GM12891 (cell line): ENCODE data around the gene MACIR. TPM values are rescaled to one million over a fixed set of nuclear protein-coding genes. Genes with fewer than 3 reads are reported as not detected.
"Not testable (repeated sequence)": the region's sequence is repeated elsewhere in the genome, so short reads cannot be mapped to it uniquely, and the experiment has no call there.

Source experiments
- DNase-seq: peaks from one replicate; pipeline ENCODE4 v3.0.0; 2011; ENCODE audit warnings: low spot score; ENCODE audit not compliant: insufficient read length
- FAIRE-seq: peaks from 2 replicates; lab custom pipeline; 2011; peaks lifted over from hg19 to GRCh38; lab: Jason Lieb, UNC
- PAX5 ChIP-seq: IDR thresholded peaks from 2 replicates; pipeline ENCODE4 v1.6.1; 2011; ENCODE audit warnings: low read length, moderate library complexity, mild to moderate bottlenecking; ENCODE audit not compliant: insufficient read depth, severe bottlenecking
- POLR2A ChIP-seq: IDR thresholded peaks from 2 replicates; pipeline ENCODE4 v1.6.1; 2011; ENCODE audit warnings: low read depth, low read length, control low read depth
- POLR2AphosphoS5 ChIP-seq: IDR thresholded peaks from 2 replicates; pipeline ENCODE4 v1.6.1; 2011; ENCODE audit warnings: low read depth, low read length, control low read depth
- POU2F2 ChIP-seq: IDR thresholded peaks from 2 replicates; pipeline ENCODE4 v1.6.1; 2011; ENCODE audit warnings: low read depth, mild to moderate bottlenecking, control low read depth, low read length, moderate library complexity
- SPI1 ChIP-seq: IDR thresholded peaks from 2 replicates; pipeline ENCODE4 v1.6.1; 2011; ENCODE audit warnings: low read depth, low read length, control low read depth
- TAF1 ChIP-seq: IDR thresholded peaks from 2 replicates; pipeline ENCODE4 v1.6.1; 2011; ENCODE audit warnings: low read depth, low read length, control low read depth
- polyA plus RNA-seq: library from polyadenylated mRNA; unstranded; fragments of >200 nt; gene quantifications from one replicate; pipeline ENCODE4 v1.2.1, GENCODE V29; 2012; ENCODE audit warnings: low read depth, missing spikeins, inconsistent platforms; ENCODE audit not compliant: missing spikeins

Gene MACIR
- 1.6 TPM for polyA plus RNA-seq

DNA sequence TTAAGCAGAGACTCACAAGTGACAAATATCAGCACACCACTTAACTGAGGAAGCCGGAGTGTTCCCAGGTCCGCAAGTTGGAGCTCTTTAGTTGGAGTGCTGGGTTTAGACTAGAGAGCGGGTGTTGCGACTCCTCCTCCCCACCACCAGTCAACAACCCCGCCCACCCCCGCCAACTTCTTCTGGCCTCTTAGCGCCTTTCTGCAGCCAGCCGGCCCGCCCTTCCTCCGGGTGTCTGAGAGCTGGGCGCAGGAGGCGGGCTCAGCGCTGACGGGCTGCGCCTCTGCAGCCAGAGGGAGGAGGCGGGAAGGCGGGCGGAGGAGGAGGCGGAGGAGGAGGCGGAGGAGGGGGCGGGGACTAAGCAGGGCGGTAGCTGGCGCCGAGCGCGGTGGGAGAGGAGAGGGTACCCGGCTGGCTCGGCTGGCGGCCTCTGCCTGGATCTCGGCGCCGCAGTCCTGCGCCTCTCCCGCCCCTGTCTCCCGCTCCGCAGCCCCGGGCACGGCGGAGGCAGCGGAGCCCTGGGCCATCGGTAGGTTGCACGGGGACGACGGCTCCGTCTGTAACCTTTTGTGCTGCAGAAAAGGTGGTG is at the start of gene MACIR:
TSS of gene MACIR (plus strand) at position 396 of the 589 bp plus-strand sequence. CDS start 17,157 bp downstream, outside the sequence.
- DNase-seq, result peak; percentile 72
- peak; percentile 98 for FAIRE-seq
- no peak for TF ChIP-seq PAX5
- 0 out of 2 replicates have a peak, but pooled peaks have one; percentile 17 for TF ChIP-seq POU2F2
- TF ChIP-seq POLR2AphosphoS5, result no peak

DNA sequence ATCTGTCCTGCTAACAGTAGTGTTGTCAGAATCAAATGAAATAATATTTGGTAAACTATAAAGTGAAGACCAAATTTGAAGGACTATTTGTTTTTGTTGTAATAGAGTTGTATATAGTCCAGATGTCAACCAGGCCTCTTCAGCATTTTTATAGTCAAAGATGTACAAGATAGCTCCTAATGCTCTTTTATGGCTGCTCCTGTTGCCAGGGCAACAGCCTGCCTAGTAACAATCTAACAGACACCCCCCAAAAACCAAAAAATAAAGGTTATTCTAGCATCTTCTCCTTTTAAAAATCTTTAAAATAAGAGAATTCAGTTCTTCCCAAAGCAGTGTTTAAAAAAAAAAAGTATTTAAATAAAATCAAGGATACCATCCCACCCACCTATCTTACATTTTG is 49.5 kb upstream of the MACIR start:
- DNase-seq (no peak), FAIRE-seq (no peak)
- TF ChIP-seq PAX5 (no peak), POU2F2 (no peak), POLR2AphosphoS5 (no peak), TAF1 (no peak), POLR2A (no peak), SPI1 (no peak)

DNA sequence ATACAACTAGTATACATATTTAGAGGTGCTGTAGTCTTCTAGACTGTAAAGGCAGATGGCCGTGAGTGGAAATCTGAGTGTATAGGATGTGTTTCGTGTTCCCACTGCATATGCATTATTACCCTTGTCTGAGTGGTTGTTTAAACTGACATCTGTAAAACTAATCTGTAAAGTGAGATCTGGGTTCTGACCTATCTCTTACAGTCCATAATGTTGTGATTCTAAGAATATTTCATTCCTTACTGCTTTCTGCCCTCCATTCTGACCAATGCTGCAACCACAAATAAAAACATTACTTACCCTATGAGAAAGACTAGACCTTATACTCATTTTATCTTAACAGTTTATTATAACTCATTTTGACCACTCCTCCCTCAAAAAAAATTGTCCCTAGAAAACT is 47.6 kb upstream of the MACIR start:
- FAIRE-seq, result no peak
- TF ChIP-seq TAF1 (no peak), POLR2A (no peak), SPI1 (no peak), POU2F2 (no peak), POLR2AphosphoS5 (no peak), PAX5 (no peak)

GRCh38 chr5:103211576-103212561 is 46.7 kb upstream of the MACIR start:
- FAIRE-seq (peak; percentile 16), DNase-seq (no peak)
- TF ChIP-seq PAX5 (no peak), TAF1 (no peak), POLR2A (no peak), SPI1 (no peak), POLR2AphosphoS5 (no peak), POU2F2 (no peak)

More for the DNA sequence above, 47.6 kb upstream of the MACIR start:
- DNase-seq, result no peak

DNA sequence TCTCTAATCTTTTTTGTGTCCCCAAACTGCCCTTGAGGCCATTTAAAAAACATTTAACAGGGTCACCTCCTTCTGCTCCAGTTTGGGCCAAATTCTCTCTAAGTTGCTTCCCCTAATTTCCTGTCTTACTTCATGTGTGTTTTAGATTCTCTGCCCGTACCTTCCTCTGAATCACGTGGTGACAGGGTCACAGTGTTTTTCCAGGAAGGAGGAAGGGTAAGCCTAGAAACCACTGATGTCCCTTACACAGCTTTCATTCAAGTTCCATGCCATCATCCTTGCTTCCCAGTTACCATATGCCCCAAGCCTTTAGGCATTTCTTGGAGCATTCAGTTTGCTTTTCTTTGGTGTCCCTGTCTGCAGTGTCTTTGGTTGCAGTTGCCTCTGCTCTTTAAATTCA is 42.4 kb upstream of the MACIR start:
- peak; percentile 31 for FAIRE-seq

GRCh38 chr5:103216697-103217096 is 41.9 kb upstream of the MACIR start:
- TF ChIP-seq TAF1 (no peak), SPI1 (no peak), PAX5 (no peak), POLR2AphosphoS5 (no peak), POLR2A (no peak), POU2F2 (no peak)
- FAIRE-seq, result no peak
- no peak for DNase-seq

More for the DNA sequence above, 42.4 kb upstream of the MACIR start:
- no peak for DNase-seq
- TF ChIP-seq TAF1, result no peak
- no peak for TF ChIP-seq SPI1
- TF ChIP-seq POLR2A, result no peak
- TF ChIP-seq POLR2AphosphoS5, result no peak
- TF ChIP-seq PAX5, result no peak
- no peak for TF ChIP-seq POU2F2

DNA sequence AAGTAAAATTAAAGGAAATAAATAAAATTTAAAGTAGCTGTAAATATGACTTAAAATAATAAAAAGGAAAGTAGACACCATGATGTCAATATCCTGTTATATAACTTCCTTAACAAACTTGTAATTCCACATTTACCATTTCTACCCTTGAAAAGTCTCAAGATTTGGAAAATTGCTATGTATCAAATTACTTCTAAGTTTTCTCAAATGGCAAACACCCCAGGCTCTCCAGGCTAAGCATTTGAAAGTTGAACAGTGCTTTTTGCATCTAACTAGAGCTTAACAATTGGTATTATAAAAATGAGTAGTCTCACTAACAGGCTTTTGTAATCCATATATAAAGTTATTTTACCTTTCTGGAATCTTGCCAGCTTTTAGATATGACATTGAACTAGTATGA is 41.5 kb upstream of the MACIR start:
- TF ChIP-seq SPI1, result no peak
- no peak for TF ChIP-seq POLR2A
- TF ChIP-seq PAX5, result no peak
- no peak for TF ChIP-seq POU2F2
- TF ChIP-seq POLR2AphosphoS5, result no peak
- no peak for TF ChIP-seq TAF1
- no peak for FAIRE-seq
- no peak for DNase-seq

- no peak for DNase-seq
- no peak for FAIRE-seq
- TF ChIP-seq SPI1 (no peak), POLR2AphosphoS5 (no peak), PAX5 (no peak), POU2F2 (no peak), TAF1 (no peak), POLR2A (no peak)
Measured at GRCh38 chr5:103218164-103218563, 40.4 kb upstream of the MACIR start.

DNA sequence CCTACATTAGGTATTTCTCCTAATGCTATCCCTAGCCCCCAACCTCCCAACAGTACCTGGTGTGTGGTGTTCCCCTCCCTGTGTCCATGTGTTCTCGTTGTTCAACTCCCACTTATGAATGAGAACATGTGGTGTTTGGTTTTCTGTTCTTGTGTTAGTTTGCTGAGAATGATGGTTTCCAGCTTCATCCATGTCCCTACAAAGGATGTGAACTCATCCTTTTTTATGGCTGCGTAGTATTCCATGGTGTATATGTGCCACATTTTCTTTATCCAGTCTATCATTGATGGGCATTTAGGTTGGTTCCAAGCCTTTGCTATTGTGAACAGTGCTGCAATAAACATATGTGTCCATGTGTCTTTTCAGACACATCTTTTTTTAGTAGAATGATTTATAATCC is 39.5 kb upstream of the MACIR start:
- FAIRE-seq, DNase-seq: not testable (repeated sequence)
